Subcutaneous abdominal adipose tissue (tissue), 5 donors: ENCODE results near the gene ZBTB16.
A peak's percentile ranks its signal among the peaks of the same experiment; 100 is the strongest.

Experiments used
- H3K27ac ChIP-seq: one replicate; pipeline ENCODE4 v1.7.0; 2013; ENCODE audit warnings: low read depth, mild to moderate bottlenecking, inconsistent platforms, low read length, moderate library complexity
- H3K27me3 ChIP-seq, 5 donors: one replicate each; pipeline ENCODE4 v1.7.0; 2013; ENCODE audit warnings: low read length in 5 of 5, inconsistent platforms in 1 of 5; ENCODE audit not compliant: control insufficient read depth in 5 of 5, insufficient read depth in 4 of 5
- H3K36me3 ChIP-seq, 5 donors: one replicate each; pipeline ENCODE4 v1.7.0; 2013; ENCODE audit warnings: low read length in 5 of 5; ENCODE audit not compliant: control insufficient read depth in 5 of 5, insufficient read depth in 5 of 5
- H3K4me1 ChIP-seq, 5 donors: one replicate each; pipeline ENCODE4 v1.7.0; 2013; ENCODE audit warnings: low read length in 5 of 5, mild to moderate bottlenecking in 3 of 5, moderate library complexity in 1 of 5; ENCODE audit not compliant: control insufficient read depth in 5 of 5, insufficient read depth in 5 of 5
- H3K4me3 ChIP-seq, 5 donors: one replicate each; pipeline ENCODE4 v1.7.0; 2013; ENCODE audit warnings: low read length in 5 of 5, low read depth in 1 of 5
- H3K9ac ChIP-seq, 5 donors: one replicate each; pipeline ENCODE4 v1.7.0; 2013; ENCODE audit warnings: low read length in 5 of 5, mild to moderate bottlenecking in 4 of 5, moderate library complexity in 3 of 5
- H3K9me3 ChIP-seq, 5 donors: one replicate each; pipeline ENCODE4 v1.7.0; 2013; ENCODE audit warnings: low read length in 5 of 5; ENCODE audit not compliant: control insufficient read depth in 5 of 5
- donor health status: healthy.
- donor health status: healthy.
- donor health status: healthy.
- donor health status: healthy.
- donor health status: healthy.

ZBTB16 gene

DNA sequence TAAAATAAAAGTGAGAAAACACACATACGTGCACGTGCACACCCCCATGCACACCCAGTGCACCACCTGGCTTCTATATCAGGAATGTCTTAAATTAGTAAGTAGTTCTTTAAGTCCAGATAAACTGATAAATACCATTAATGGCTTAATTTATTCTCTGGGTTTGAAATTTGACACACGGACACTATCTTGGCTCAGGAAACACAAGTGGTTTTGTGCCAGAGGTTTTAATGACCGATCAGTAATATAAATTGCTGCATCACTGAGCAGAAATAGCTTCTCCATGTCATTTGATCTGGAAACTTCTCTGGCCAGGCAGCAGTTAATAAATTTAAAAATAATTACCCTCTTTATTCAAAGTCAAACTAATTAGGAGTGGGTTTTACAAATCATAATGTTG lies 135.2 kb downstream of the ZBTB16 start:
- H3K9me3 ChIP-seq: peaks cover 0 to 7% (median 0%) of the 10 kb centered on the region in 5 donors
- H3K4me1 ChIP-seq: peaks cover 8 to 66% (median 58%) of the 10 kb centered on the region in 5 donors
- peaks cover 11 to 32% (median 21%) of the 10 kb centered on the region in 5 donors for H3K36me3 ChIP-seq
- no peaks in the 10 kb centered on the region for H3K27me3 ChIP-seq
- H3K4me3 ChIP-seq: no peak overlapping the region
- H3K9ac ChIP-seq: no peak overlapping the region
- peak overlapping the region; percentile 98 for H3K27ac ChIP-seq

DNA sequence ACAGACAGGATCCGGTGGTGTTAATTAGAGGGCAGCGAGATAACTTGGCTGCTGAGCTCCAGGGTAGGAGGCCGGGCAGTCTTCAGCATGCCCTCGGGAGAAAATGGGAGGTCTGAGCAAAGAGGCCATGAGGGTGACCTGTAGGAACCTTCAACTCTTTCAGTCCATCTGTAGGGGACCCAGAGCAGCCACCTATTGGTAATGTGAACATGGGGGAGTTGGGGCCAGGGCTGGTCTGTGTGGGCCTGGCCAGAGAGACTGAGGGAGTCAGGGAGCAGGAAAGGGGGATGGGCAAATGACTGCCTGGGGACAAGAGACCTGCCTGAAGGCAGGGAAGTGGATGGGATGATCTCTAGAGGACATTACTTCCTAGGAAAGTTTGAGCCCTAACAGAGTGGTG lies 135.6 kb downstream of the ZBTB16 start:
- no peak overlapping the region for H3K4me3 ChIP-seq
- peaks cover 8 to 68% (median 58%) of the 10 kb centered on the region in 5 donors for H3K4me1 ChIP-seq
- peaks cover 11 to 28% (median 19%) of the 10 kb centered on the region in 5 donors for H3K36me3 ChIP-seq
- peak overlapping the region; percentile 98 for H3K27ac ChIP-seq
- no peak overlapping the region for H3K9ac ChIP-seq
- H3K9me3 ChIP-seq: peaks cover 0 to 7% (median 0%) of the 10 kb centered on the region in 5 donors
- H3K27me3 ChIP-seq: no peaks in the 10 kb centered on the region

DNA sequence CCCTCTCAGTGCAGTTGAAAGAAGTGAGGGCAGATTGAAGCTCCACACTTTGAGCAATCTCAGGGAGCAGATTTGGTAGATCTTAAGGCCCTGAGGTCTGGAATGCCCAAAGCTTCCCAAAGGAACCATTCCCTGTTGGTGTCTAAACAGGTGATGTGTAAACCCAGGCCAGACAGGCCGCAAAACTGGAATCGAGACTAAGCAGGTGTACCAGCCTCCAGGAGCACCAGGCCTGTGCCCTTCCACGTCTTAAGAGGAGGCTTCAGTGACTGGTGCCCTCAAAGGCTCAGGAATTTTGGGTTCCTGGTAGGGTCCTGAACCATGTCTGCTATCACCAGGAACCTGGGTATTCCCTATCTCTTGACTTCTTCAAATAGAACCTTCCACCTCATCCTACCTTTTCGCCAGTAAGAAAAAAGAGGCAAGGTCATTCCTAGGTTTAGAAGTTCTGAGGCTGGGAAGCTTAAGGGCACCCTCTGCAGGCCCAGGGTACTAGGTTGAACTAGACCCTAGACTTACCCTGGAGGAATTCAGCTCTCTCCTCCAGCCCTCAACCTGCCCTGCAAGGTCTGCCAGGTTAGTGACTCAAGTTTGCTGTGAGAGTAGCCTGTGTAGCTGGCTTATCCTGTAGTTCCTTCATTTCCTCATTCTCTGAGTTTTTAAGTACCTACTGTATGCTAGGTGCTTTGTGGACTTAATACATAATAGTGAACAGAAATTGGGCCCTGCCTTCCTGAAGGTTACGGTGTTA lies 136.6 kb downstream of the ZBTB16 start:
- H3K27ac ChIP-seq: peak overlapping the region; percentile 98
- peak overlapping the region in 2 of 5 donors; percentile 21 to 26 for H3K9ac ChIP-seq
- H3K9me3 ChIP-seq: peaks cover 0 to 7% (median 0%) of the 10 kb centered on the region in 5 donors
- no peaks in the 10 kb centered on the region for H3K27me3 ChIP-seq
- peaks cover 7 to 19% (median 14%) of the 10 kb centered on the region in 5 donors for H3K36me3 ChIP-seq
- no peak overlapping the region for H3K4me3 ChIP-seq
- peaks cover 8 to 78% (median 68%) of the 10 kb centered on the region in 5 donors for H3K4me1 ChIP-seq

DNA sequence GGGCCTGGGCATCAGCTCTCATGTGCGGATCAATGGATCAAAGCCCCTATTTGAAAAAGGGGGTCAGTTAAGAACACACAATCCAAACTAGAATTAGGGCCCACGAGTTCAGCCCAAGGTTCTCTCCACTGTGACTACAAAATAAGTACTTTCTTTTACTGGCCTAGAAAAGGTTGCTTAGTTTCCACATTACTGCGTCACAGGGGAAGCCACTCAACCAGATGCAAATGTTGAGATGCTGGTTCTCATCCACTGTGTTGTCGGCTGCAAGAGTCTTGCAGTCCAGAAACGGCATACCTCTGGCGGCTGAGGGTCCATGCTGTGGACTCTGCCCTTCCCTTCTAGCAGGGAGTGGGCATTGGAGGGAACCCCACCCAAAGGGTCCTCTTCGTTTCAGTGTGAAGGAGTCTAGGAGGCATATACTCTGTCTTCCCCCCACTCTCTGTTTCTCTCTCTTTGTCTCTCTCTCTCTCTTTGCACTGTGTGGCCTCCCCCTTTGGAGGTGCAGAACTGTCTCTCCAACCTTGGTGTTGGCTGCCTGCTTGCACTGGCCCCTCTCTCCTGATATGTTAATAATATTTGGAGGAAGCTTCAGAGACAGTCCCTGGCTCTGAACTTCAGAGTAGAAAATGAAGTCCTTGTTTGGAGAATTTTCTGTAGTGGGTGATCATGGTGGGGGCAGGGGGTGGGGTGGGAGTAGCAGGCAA lies 137.6 kb downstream of the ZBTB16 start:
- peaks cover 10 to 87% (median 78%) of the 10 kb centered on the region in 5 donors for H3K4me1 ChIP-seq
- no peak overlapping the region for H3K4me3 ChIP-seq

DNA sequence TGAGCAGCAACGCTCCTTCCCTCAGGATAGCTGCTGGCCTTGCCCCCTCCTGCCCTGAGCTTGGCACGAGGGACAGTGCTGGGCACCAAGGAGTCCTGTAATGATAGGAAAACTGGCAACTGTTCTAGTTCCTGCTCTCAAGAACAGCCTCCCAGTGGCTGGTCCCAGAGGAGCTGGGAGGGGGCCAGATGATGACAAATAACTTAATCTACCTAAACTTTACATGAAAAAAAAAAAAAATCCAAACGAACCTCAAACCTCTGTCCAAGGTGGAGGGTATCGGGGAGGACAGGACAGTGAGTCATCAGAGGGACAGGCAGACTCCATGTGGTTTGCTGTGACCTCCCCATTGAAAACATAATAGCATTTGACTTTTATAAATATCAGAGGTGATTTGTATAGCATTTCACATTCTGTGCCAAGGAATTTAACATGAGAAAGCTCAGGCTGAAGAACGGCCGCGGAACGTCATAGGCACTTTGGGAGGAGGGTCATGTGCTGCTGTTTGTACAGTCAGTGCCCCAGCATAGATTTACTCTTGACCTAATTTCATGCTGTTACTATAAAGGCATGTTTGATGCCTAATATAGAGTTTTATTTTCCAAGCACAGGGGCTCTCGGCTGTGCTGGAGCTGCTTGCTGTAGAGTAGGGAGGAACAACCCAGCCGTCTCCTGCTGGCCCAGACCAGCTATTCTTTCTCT lies 138.4 kb downstream of the ZBTB16 start:
- peaks cover 12 to 90% (median 80%) of the 10 kb centered on the region in 5 donors for H3K4me1 ChIP-seq
- H3K27me3 ChIP-seq: no peaks in the 10 kb centered on the region
- no peak overlapping the region for H3K4me3 ChIP-seq
- H3K27ac ChIP-seq: peak overlapping the region; percentile 98
- peak overlapping the region in 3 of 5 donors; percentile 40 to 65 (median 43) for H3K9ac ChIP-seq
- H3K9me3 ChIP-seq: no peaks in the 10 kb centered on the region
- peaks cover 0 to 5% (median 0%) of the 10 kb centered on the region in 5 donors for H3K36me3 ChIP-seq

More for the DNA sequence above, 137.6 kb downstream of the ZBTB16 start:
- Histone ChIP-seq H3K36me3 (peaks cover under 1 to 12% (median 6%) of the 10 kb centered on the region in 5 donors), H3K27ac (peak overlapping the region; percentile 98), H3K27me3 (no peaks in the 10 kb centered on the region), H3K9ac (peak overlapping the region in 2 of 5 donors; percentile 26 to 30), H3K9me3 (peaks cover 0 to under 1% (median 0%) of the 10 kb centered on the region in 5 donors)

DNA sequence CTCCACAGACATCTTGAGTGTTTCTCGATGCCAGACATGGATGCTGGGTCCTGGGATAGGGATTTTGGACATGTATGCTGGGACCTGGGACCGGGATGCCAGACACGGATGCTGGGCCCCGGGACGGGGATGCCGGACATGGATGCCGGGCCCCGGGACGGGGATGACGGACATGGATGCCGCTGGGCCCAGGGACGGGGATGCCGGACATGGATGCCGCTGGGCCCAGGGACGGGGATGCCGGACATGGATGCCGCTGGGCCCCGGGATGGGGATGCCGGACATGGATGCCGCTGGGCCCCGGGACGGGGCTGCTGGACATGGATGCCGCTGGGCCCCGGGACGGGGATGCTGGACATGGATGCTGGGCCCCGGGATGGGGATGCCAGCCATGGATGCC lies 139.5 kb downstream of the ZBTB16 start:
- Histone ChIP-seq H3K4me1 (peaks cover 12 to 83% (median 80%) of the 10 kb centered on the region in 5 donors), H3K27ac (peak overlapping the region; percentile 98), H3K4me3 (no peak overlapping the region), H3K27me3 (no peaks in the 10 kb centered on the region), H3K9ac (peak overlapping the region in 2 of 5 donors; percentile 43 to 71), H3K9me3 (no peaks in the 10 kb centered on the region), H3K36me3 (peaks cover 0 to 3% (median 0%) of the 10 kb centered on the region in 5 donors)

DNA sequence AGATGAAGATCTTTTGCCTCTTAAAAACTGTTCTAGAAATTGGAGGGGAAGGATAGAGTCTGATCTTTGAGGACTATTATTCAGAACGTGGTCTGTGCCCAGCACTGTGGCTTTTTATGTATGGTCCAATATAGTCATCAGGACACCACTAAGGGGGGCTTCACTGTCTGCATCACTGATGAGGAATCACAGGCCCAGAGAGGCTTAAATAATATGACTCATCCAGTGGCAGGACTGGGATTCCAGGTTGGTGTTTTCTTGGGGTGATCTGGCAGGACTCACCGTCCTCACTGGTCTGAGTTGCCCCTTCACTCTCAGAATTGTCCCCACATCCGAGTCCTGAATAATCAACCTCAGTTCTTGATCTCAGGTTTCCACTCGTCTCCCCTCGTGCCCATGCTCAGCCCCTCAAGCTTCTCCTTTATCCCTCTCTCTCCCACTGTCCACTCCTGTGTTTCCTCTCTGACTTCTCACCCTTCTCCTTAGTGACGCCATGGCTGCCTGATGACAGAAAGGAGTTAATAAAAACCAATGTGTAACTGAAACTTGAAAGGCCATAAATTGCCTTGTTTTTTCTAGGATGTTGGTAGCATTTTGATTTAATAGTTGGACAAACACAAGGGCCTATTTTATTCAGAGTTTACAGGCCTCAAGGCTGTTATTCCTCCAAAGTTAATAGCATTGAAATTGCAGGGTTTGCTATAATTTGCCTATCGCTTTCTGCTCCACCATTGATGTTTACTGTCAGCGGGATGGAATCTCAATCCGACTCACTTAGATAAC lies 141.0 kb downstream of the ZBTB16 start:
- Histone ChIP-seq H3K4me1 (peaks cover 12 to 68% (median 65%) of the 10 kb centered on the region in 5 donors), H3K4me3 (no peak overlapping the region), H3K9me3 (no peaks in the 10 kb centered on the region), H3K27ac (peak overlapping the region; percentile 98), H3K27me3 (no peaks in the 10 kb centered on the region), H3K9ac (peak overlapping the region in 4 of 5 donors; percentile 1 to 39 (median 21)), H3K36me3 (peaks cover 0 to 7% (median 5%) of the 10 kb centered on the region in 5 donors)

DNA sequence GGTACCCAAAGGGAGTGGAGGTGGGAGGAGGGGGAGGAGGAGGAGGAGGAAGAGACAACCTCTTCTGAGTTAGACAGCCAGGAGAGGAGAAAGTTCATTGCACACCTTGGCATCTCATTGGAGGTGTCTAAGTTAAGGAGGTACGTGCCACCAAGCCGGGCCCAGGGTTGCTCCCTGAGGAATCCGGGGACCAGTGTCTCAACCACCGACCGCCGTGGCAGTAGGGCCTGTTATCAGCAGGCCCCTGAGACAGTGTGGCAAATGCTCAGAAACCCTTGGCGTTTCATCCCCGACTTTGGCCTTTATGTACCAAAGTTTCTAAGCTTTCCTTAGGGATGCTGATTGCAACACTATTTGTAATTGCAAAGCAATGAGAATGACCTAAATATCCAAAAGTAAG lies 141.7 kb downstream of the ZBTB16 start:
- Histone ChIP-seq H3K4me1 (peaks cover 12 to 63% (median 59%) of the 10 kb centered on the region in 5 donors), H3K27ac (peak overlapping the region; percentile 98), H3K9ac (peak overlapping the region in 2 of 5 donors; percentile 6 to 26), H3K27me3 (no peaks in the 10 kb centered on the region), H3K36me3 (peaks cover 0 to 10% (median 7%) of the 10 kb centered on the region in 5 donors), H3K4me3 (no peak overlapping the region), H3K9me3 (no peaks in the 10 kb centered on the region)

DNA sequence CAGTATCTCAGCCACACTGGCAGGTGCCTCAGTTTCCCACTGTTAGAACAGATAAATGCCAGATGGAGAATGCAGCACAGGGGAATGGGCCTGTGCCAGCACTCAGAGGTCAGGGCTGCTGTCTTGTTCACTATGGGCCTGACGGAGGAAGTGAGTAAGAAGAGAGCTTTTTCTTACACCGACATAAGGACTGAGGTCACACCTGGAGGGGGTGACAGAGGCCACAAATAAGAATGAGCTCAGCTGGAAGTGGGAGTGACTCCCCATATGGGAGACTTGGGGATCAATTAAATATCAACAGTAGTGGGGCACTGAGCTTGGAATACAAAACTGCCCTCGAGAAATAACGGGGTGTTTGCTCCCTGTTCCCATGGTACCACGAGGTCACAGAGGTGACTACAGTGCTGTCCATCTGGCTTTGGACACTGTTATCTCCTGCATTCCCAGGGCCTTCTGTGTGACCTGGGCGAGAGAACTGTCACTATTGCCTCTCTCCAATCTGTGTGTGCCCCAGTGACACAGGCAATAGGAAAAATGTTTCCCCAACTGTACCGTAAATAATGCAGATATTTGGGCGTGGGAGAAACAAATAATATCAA lies 142.6 kb downstream of the ZBTB16 start:
- Histone ChIP-seq H3K27me3 (no peaks in the 10 kb centered on the region), H3K4me1 (peaks cover 11 to 54% (median 50%) of the 10 kb centered on the region in 5 donors), H3K36me3 (peaks cover 0 to 13% (median 10%) of the 10 kb centered on the region in 5 donors), H3K4me3 (no peak overlapping the region), H3K9ac (peak overlapping the region in 1 of 5 donors; percentile 29), H3K9me3 (no peaks in the 10 kb centered on the region), H3K27ac (peak overlapping the region; percentile 98)
